D721Med (cell line): ENCODE measurements around the gene NCKAP5.

Experiments
- DNase-seq: peaks from one replicate; pipeline ENCODE4 v3.0.0; 2011; ENCODE audit warnings: low spot score; ENCODE audit not compliant: insufficient read length
- FAIRE-seq: peaks from 2 replicates; lab custom pipeline; 2011; peaks lifted over from hg19 to GRCh38; lab: Jason Lieb, UNC
- TF ChIP-seq, protein P1 (sequence below): IDR thresholded peaks from 2 replicates; pipeline ENCODE4 v1.5.1; 2012; ENCODE audit warnings: mild to moderate bottlenecking, control low read depth; ENCODE audit not compliant: insufficient read depth; ENCODE audit errors: missing control alignments

The NCKAP5 gene

DNA sequence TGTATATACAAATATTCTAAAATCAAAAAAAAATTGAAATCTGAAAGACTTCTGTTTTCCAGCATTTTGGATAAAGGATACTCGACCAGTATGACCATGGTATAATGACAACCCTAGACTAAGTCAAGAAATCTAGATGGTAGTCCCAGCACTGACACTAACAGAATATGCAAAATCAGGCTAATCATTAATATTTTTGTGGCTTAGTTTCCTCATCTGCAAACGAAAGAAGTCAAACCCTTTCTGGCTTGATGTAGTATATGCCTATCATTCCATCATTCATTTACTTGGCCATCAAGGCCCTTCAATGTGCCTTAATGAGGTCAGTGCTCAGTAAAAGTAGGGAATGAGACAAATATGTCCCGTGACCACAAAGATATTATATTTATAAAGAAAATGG is 83.5 kb downstream of the NCKAP5 start:
- FAIRE-seq (no peak), DNase-seq (no peak)
- TF ChIP-seq, protein P1, sequence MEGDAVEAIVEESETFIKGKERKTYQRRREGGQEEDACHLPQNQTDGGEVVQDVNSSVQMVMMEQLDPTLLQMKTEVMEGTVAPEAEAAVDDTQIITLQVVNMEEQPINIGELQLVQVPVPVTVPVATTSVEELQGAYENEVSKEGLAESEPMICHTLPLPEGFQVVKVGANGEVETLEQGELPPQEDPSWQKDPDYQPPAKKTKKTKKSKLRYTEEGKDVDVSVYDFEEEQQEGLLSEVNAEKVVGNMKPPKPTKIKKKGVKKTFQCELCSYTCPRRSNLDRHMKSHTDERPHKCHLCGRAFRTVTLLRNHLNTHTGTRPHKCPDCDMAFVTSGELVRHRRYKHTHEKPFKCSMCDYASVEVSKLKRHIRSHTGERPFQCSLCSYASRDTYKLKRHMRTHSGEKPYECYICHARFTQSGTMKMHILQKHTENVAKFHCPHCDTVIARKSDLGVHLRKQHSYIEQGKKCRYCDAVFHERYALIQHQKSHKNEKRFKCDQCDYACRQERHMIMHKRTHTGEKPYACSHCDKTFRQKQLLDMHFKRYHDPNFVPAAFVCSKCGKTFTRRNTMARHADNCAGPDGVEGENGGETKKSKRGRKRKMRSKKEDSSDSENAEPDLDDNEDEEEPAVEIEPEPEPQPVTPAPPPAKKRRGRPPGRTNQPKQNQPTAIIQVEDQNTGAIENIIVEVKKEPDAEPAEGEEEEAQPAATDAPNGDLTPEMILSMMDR: no peak

DNA sequence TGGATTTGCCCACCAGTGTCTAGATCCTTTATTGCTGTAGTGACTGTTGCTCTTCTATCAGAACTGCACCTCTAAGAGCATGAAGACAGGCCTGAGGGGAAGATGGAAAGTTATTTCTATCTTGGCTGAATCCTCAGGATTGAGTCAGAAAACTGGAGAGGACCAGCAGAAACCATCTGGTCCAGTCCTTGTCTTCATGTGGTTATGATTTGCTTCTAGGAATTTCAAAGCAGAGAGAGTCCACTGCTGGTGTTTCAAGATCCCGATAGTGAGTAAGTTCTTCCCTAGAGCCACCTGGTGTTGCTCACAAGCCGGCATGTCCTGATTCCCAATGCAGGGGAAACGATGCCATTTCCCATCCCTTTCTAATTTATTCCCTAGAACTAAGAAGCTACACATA is 84.2 kb downstream of the NCKAP5 start:
- FAIRE-seq: no peak

DNA sequence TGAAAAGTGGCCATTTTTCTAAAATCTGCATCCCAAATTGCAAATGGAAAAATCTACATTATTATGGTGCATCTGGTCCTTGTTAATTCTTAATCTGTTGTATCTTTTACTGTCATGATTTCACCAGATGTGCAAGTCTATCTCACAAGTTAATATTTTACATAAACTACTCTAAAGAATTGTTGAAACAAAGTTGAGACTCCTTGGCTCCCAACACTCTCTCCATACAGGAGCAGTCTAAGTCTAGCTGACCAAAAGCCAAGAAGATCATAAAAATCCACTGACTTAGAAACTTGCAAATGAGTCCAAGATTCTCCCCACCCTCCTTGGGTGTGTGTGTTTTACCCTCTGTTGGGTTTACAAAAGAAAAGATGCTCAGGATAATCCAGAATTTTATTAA is 85.1 kb downstream of the NCKAP5 start:
- DNase-seq: no peak
- no peak for FAIRE-seq
- TF ChIP-seq, protein P1: no peak

More for the DNA sequence above, 84.2 kb downstream of the NCKAP5 start:
- no peak for DNase-seq
- TF ChIP-seq, protein P1: no peak

GRCh38 chr2:133480707-133481429 is 87.4 kb downstream of the NCKAP5 start:
- TF ChIP-seq, protein P1: no peak
- no peak for FAIRE-seq
- no peak for DNase-seq

DNA sequence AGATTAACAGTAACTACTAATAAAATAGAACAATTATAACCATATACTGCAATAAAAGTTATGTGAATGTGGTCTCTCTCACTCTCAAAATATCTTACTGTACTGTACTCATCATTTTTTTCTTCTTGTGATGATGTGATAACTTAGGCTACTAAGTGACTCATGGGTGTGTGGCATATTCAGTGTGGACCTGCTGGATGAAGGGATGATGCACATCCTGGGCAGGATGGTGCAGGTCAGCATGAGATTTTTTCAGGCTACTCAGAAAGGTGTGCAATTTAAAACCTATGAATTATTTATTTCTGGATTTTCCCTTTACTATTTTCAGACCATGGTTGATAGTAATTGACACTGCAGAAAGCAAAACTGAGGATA is 90.7 kb downstream of the NCKAP5 start:
- DNase-seq (no peak), FAIRE-seq (no peak)
- TF ChIP-seq, protein P1: no peak

DNA sequence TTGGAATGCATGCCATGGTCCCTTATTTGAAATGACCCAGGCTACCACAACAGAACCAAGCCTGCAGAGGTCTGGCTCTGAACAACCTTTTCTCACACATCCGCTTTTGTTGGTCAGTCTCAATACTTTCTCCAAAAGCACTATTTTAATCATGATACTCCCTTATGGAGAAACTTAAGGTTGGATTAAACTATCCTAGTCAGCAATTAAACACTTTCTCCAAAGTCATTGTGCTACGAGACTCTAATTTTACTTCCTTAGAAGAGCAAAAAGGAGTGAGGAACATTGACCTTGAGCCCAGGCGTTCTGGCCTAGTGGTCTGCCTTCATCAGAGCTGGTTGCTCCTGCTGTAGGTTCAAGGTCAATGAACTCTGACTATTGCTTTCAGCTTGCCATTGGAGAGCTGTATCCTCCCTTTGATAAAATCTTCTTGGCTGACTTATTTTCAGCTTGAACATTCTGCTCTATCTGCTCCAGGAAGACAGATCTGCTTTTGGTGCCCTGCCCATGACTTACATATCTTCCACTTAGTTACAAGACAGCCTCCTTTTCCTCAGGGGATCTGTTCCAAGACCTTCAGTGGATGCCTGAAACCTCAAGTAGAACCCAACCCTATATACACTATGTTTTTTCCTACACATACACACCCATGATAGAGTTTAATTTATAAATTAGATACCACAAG is 91.2 kb downstream of the NCKAP5 start:
- no peak for DNase-seq
- no peak for FAIRE-seq
- TF ChIP-seq, protein P1: no peak

DNA sequence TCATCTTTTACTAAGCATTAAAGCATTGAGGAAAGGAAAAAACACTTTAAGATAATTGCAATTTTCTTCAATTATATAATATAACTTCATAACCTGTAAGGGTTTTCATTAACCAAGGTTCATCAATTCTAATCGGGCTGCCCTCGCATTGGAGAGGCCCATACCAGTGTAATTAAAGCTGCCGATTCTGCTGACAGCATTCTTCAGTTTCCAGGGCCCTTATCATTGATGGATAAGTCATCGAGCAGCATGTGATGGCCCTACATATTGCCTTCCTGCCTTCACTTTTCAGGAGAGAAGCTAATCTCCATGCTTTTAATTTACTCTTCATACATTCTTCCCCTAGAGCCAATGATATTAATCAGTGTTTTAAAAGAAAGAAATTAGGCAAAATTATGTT is 92.0 kb downstream of the NCKAP5 start:
- no peak for DNase-seq

More for the DNA sequence above, 92.0 kb downstream of the NCKAP5 start:
- no peak for FAIRE-seq
- TF ChIP-seq, protein P1: no peak
